ENCODE data around the gene COX19.
"Not testable (repeated sequence)": the region's sequence is repeated elsewhere in the genome, so short reads cannot be mapped to it uniquely, and the experiment has no call there.

The COX19 gene

GRCh38 chr7:924541-925231 lies 50.7 kb downstream of the COX19 start:
- peak; percentile 63 for DNase-seq (ENCODE audit: low spot score)

DNA sequence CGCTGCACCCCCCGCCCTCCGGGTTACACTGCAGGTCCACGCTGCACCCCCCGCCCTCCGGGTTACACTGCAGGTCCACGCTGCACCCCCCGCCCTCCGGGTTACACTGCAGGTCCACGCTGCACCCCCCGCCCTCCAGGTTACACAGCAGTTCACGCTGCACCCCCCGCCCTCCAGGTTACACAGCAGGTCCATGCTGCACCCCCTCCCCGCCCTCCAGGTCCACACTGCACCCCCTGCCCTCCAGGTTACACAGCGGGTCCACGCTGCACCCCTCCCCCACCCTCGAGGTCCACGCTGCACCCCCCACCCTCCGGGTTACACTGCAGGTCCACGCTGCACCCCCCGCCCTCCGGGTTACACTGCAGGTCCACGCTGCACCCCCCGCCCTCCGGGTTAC lies 51.3 kb downstream of the COX19 start:
- not testable (repeated sequence) for DNase-seq (ENCODE audit: low spot score)

DNA sequence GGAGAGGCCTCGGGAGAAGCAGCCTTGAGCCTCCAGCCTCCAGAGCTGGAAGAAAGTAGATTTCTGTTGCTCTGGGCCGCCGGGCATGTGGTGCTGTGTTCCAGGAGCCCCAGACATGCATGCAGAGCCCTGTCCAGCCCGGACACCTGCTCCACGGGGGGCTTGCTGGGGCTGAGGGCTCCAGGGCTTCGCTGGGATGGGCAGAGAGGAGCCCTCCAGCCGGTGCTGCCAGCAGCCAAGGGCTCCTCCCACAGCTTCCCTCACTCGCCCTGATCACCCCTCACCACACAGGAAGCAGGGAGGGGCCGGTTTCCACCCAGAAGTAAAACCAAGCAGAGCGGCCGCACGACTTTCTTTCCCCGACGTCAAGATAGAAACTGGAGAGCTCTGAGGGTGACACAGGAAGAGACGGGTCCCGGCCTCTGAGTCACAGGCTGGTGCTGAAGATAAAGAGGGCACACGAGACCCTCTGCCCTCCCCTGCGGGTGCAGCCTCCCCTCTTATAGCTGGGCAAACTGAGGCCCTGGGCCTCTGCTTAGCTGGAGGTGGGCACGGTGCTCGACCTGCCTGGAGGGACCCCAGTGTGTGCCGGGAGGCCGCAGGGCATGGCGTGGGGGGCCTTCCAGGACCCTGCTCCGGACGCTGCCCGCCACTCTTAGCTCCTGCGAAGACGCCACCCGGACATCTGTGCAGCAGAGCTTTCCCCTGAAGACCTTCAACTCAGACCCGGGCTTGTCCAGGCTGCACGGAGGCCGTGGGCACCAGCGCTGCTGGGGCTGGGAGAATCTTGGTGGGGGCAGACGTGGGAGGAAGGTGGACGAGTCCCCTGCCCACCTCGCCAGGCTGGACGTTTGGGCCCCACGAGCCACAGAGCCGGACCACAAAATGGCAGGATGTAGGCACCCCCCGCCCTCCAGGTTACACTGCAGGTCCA lies 52.0 kb downstream of the COX19 start:
- DNase-seq (ENCODE audit: low spot score), result no peak

DNA sequence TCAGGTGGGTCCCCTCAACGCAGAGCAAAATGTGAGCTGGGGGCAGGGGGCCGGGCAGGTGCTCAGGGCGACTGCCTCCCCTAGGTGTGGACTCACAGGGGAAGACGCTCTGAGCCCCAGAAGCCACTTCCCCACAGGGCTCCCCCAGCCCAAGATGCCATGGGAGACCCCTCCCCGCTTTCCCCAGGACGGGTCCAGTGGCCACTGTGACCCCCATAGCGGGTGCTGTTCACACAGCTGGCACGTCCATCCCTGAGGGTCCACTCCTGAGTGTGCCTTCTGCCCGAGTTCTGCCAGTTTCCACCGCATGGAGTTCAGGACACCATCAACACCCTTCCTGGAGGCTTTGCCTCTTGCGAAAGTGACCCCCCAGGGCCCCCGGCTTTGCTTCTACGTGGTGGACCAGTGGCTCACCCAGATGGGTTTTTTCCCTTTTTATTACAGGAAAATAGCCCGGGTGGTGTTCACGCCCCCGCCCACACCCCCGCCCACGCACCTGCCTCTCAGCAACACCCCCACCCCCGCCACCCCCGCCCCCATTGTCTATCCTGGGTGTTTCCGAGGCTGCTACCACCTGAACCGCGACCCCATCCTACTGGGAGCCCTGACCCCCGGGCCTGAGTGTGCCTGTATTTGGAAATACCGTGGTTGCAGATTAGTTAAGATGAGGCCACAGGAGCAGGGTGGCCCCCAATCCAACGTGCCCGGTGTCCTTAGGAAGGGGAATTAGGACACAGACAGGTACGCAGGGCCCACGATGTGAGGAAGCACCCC lies 52.8 kb downstream of the COX19 start:
- DNase-seq (ENCODE audit: low spot score), result no peak

DNA sequence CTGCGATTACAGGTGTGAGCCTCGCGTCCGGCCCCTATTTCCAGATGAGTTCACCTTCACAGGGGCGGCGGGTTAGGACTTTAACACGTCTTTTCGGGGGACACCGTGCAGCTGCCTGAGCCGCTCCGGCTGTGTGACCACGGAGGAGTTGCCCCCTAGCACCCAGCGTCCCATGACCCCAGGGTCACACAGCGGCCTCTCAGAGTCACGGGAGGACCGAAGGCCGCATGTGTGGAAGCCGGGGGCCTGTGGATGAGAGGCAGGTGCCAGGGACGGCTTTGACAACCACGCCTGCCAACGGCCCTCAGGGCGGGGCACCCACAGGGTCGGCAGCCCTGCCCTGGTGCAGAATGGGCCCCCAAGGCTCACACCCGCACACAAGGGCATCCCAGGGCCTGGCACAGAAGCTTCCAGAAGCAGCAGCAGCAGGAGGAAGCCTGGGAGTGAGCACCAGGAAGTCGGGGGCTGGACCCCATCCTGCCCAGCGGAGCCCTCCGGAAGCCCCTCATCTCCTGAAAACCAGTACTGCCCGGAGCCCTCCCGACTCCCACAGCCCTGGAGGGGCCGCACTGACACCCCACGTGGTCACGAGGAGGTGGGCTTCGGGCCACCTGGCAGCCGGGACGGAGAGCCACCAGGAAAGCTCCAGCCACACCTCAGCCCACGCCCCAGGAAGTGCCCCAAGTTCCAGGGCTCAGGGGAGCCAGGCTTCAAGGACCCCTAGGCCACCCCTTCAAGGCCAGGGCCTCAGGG lies 53.6 kb downstream of the COX19 start:
- no peak for DNase-seq (ENCODE audit: low spot score)

- DNase-seq (ENCODE audit: low spot score), result no peak
Observed at GRCh38 chr7:921071-921461, 54.3 kb downstream of the COX19 start.

DNA sequence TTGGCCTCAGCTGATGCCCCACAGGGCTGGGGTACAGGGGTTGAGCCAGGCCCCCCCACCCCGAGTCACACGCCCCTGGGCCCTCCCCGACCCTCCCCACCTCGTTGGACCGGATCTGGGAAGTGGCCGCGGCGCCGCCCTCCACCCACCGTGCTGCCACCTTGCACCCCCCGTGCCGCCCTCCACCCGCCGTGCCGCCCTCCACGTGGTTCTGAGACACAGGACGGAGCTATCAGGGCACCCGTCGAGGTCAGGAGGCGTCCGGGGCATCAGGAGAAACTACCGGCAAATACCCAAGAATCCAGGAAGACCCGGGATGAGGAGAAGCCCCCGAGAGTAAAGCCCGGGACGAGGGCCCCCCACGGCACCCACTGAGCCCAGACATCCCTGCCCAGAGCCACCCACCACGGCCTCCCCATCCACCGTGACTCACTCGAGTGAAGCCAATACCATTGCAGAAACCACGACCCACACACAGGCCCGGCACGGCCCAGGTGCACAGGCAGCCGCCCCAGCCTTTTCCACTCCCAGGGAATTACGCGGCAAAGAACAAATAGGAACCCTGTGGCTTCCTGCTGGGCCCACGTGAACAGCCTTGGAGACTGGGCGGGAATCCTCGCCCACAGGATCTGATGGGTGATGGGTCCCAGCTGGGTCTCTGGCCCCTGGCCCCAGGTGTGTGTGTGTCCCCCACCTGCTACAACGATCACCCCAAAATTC lies 54.8 kb downstream of the COX19 start:
- no peak for DNase-seq (ENCODE audit: low spot score)

GRCh38 chr7:919924-920341 lies 55.4 kb downstream of the COX19 start:
- DNase-seq (ENCODE audit: low spot score), result no peak

DNA sequence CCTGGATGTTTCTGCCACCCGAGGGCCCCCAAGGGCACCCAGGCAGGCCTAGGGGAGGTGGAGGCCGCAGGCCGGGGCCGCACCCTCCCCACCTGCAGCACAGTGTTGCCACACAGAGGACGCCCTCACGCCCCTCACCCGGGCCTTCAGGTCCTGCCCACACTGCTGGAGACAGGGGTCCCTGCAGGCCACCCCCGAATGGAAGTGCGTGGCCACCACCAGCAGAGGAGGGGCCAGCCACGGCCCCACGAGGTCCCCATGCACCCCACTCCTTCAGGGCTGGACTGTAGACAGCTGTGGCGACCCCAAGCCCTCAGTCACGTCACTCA lies 56.3 kb downstream of the COX19 start:
- no peak for DNase-seq (ENCODE audit: low spot score)

- no peak for DNase-seq (ENCODE audit: low spot score)
Observed at GRCh38 chr7:918441-919113, 56.8 kb downstream of the COX19 start.

DNA sequence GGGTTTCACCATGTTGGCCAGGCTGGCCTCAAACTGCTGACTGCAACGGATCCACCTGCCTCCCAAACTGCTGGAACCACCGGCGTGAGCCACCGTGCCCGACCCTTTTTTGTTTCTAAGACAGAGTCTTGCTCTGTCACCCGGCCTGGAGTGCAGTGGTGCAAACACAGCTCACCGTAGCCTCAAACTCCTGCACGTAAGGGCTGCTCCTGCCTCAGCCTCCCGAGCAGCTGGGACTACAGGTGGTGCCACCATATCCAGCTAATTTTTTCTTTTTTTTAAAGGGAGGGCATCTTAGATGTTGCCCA lies 57.3 kb downstream of the COX19 start:
- DNase-seq (ENCODE audit: low spot score), result no peak

DNA sequence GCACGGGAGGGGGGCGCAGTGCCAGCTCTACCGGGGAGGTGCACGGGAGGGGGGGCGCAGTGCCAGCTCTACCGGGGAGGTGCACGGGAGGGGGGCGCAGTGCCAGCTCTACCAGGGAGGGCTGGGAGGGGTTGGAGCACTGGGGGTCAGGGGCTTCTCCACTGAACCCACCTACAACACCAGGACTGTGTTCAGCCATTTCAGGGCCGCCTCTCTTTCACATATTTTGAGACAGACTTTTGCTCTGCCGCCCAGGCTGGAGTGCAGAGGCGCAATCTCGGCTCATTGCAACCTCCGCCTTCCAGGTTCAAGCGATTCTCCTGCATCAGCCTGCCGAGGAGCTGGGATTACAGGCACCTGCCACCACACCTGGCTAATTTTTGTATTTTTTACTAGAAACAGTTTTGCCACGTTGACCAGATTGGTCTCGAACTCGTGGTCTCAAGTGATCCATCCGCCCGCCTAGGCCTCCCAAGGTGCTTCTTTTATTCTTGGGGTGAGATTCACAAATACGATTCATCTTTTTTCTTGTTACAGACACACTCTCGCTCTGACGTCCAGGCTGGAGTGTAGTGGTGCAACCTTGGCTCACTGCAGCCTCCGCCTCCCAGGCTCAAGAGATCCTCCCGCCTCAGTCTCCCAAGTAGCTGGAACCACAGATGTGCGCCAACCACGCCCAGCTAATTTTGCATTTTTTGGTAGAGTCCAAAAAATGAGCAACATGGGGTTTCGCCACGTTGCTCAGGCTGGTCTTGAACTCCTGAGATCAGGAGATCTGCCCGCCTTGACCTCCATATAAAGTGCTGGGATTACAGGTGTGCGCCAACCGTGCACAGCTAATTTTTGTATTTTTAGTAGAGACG lies 57.9 kb downstream of the COX19 start:
- no peak for DNase-seq (ENCODE audit: low spot score)

GRCh38 chr7:916291-916941 lies 58.9 kb downstream of the COX19 start:
- DNase-seq (ENCODE audit: low spot score), result peak; percentile 53
